Neural cell (in vitro differentiated cells): Measurements from ENCODE around the gene TGFA. TPM values are rescaled to one million over a fixed set of nuclear protein-coding genes. Genes with fewer than 3 reads are reported as not detected.

Experiments
- H2AFZ ChIP-seq: fragments of 200-600, 300-800 bp; sonication (generic), shearing (Covaris generic); 2 replicates; pipeline ENCODE4 v1.6.0; 2014; ENCODE audit warnings: low read depth, mild to moderate bottlenecking, antibody characterized with exemption, low read length, moderate library complexity
- H3F3A ChIP-seq: fragments of 200-600 bp; shearing (Covaris generic); 2 replicates; pipeline ENCODE4 v1.6.1; 2016; ENCODE audit warnings: mild to moderate bottlenecking, moderate library complexity, mixed read lengths, antibody characterized with exemption, low read length; ENCODE audit not compliant: insufficient read depth, poor library complexity, severe bottlenecking
- H3K27ac ChIP-seq: fragments of 200-600, 300-800 bp; sonication (generic), shearing (Covaris generic); 2 replicates; pipeline ENCODE4 v1.5.1; 2014; ENCODE audit warnings: mild to moderate bottlenecking, low read length, moderate library complexity
- H3K27me3 ChIP-seq: fragments of 300-800, 200-600 bp; sonication (generic), shearing (Covaris generic); 2 replicates; pipeline ENCODE4 v1.6.0; 2014; ENCODE audit warnings: mild to moderate bottlenecking, low read depth, low read length, moderate library complexity; ENCODE audit not compliant: insufficient read depth
- H3K36me3 ChIP-seq: fragments of 300-800, 200-600 bp; sonication (generic), shearing (Covaris generic); 2 replicates; pipeline ENCODE4 v1.5.1; 2014; ENCODE audit warnings: mild to moderate bottlenecking, antibody characterized with exemption, low read length, moderate library complexity; ENCODE audit not compliant: insufficient read depth
- H3K4me2 ChIP-seq: fragments of 300-800, 200-600 bp; sonication (generic), shearing (Covaris generic); 2 replicates; pipeline ENCODE4 v1.6.0; 2014; ENCODE audit warnings: mild to moderate bottlenecking, low read length
- H3K4me3 ChIP-seq: fragments of 300-800, 200-600 bp; sonication (generic), shearing (Covaris generic); 2 replicates; pipeline ENCODE4 v1.5.1; 2014; ENCODE audit warnings: mild to moderate bottlenecking, low read length, moderate library complexity
- H3K79me2 ChIP-seq: fragments of 200-600 bp; shearing (Covaris generic); replicated peaks from 2 replicates; pipeline ENCODE4 v1.6.0; 2014; ENCODE audit warnings: mild to moderate bottlenecking, low read length, moderate library complexity; ENCODE audit not compliant: insufficient read depth
- H3K9ac ChIP-seq: fragments of 300-800, 200-600 bp; sonication (generic), shearing (Covaris generic); 2 replicates; pipeline ENCODE4 v1.6.1; 2016; ENCODE audit warnings: mild to moderate bottlenecking, low read length, mixed read lengths
- H3K9me2 ChIP-seq: fragments of 200-600 bp; shearing (Covaris generic); 2 replicates; pipeline ENCODE4 v1.6.1; 2016; ENCODE audit warnings: mild to moderate bottlenecking, low read length, mixed read lengths; ENCODE audit not compliant: insufficient read depth
- H3K9me3 ChIP-seq: fragments of 200-600, 300-800 bp; sonication (generic), shearing (Covaris generic); 2 replicates; pipeline ENCODE4 v1.6.1; 2016; ENCODE audit warnings: mild to moderate bottlenecking, mixed run types, low read length, moderate library complexity, mixed read lengths
- H4K20me1 ChIP-seq: fragments of 200-600 bp; shearing (Covaris generic); 2 replicates; pipeline ENCODE4 v1.6.1; 2016; ENCODE audit warnings: mild to moderate bottlenecking, mixed run types; ENCODE audit not compliant: insufficient read depth
- CTCF ChIP-seq: fragments of 450-650 bp; IDR thresholded peaks from 2 replicates; pipeline ENCODE4 v1.5.1; 2014; ENCODE audit warnings: antibody characterized with exemption, mild to moderate bottlenecking, moderate library complexity; ENCODE audit not compliant: poor library complexity, severe bottlenecking
- EP300 ChIP-seq: fragments of 450-650 bp; conservative IDR thresholded peaks from 2 replicates; pipeline ENCODE4 v1.6.1; 2014; ENCODE audit warnings: antibody characterized with exemption, mild to moderate bottlenecking, moderate library complexity; ENCODE audit not compliant: poor library complexity, severe bottlenecking
- EZH2 ChIP-seq: fragments of 200-600, 300-800 bp; shearing (Covaris generic), sonication (generic); IDR thresholded peaks from 2 replicates; pipeline ENCODE4 v1.6.1; 2014; ENCODE audit warnings: antibody characterized with exemption, low read length, borderline replicate concordance, mild to moderate bottlenecking; ENCODE audit not compliant: insufficient read depth, poor library complexity, severe bottlenecking
- MXI1 ChIP-seq: fragments of 450-650 bp; conservative IDR thresholded peaks from 2 replicates; pipeline ENCODE4 v1.6.1; 2014; ENCODE audit warnings: antibody characterized with exemption, mild to moderate bottlenecking; ENCODE audit not compliant: poor library complexity, severe bottlenecking
- POLR2AphosphoS5 ChIP-seq: IDR thresholded peaks from 2 replicates; pipeline ENCODE4 v1.6.1; 2012
- RAD21 ChIP-seq: fragments of 450-650 bp; conservative IDR thresholded peaks from 2 replicates; pipeline ENCODE4 v1.6.1; 2014; ENCODE audit warnings: antibody characterized with exemption, mild to moderate bottlenecking, moderate library complexity
- REST ChIP-seq: IDR thresholded peaks from 2 replicates; pipeline ENCODE4 v1.6.1; 2012; ENCODE audit warnings: borderline replicate concordance
- SMC3 ChIP-seq: fragments of 450-650 bp; conservative IDR thresholded peaks from 2 replicates; pipeline ENCODE4 v1.6.1; 2014; ENCODE audit warnings: antibody characterized with exemption, mild to moderate bottlenecking, moderate library complexity; ENCODE audit not compliant: poor library complexity
- TAF1 ChIP-seq: IDR thresholded peaks from 2 replicates; pipeline ENCODE4 v1.6.1; 2012; ENCODE audit warnings: low read depth
- polyA plus RNA-seq: library from polyadenylated mRNA; depleted of rRNA; stranded (reverse); fragments of >200 nt; gene quantifications from 2 replicates; pipeline ENCODE4 v1.2.3, GENCODE V29; 2014

Gene TGFA
- polyA plus RNA-seq, 1 donor from 2014 or later = 0.85 TPM

- H3K4me2 ChIP-seq = no peak overlapping the region
- TF ChIP-seq POLR2AphosphoS5 (no peak), MXI1 (no peak), CTCF (no peak), EP300 (no peak), EZH2 (no peak), REST (no peak), RAD21 (no peak), TAF1 (no peak), SMC3 (no peak)
- no peak overlapping the region for H3K9ac ChIP-seq
- H3K9me2 ChIP-seq = no peaks in the 10 kb centered on the region
- H3K27ac ChIP-seq = no peak overlapping the region
- H3K27me3 ChIP-seq = no peaks in the 10 kb centered on the region
- no peaks in the 10 kb centered on the region for H3K36me3 ChIP-seq
- no peak overlapping the region for H2AFZ ChIP-seq
- H3F3A ChIP-seq = no peaks in the 10 kb centered on the region
- no peaks in the 10 kb centered on the region for H4K20me1 ChIP-seq
- no peaks in the 10 kb centered on the region for H3K9me3 ChIP-seq
- no peaks in the 10 kb centered on the region for H3K79me2 ChIP-seq
- H3K4me3 ChIP-seq = no peak overlapping the region
Observed at GRCh38 chr2:70418514-70418913, 135.1 kb downstream of the TGFA start.

GRCh38 chr2:70417011-70417410, 136.6 kb downstream of the TGFA start:
- Histone ChIP-seq H3K9ac (no peak overlapping the region), H3K9me3 (no peaks in the 10 kb centered on the region), H3F3A (no peaks in the 10 kb centered on the region), H3K36me3 (no peaks in the 10 kb centered on the region), H3K79me2 (no peaks in the 10 kb centered on the region), H3K27ac (no peak overlapping the region), H3K4me3 (no peak overlapping the region), H4K20me1 (no peaks in the 10 kb centered on the region), H3K4me2 (no peak overlapping the region), H3K27me3 (no peaks in the 10 kb centered on the region), H3K9me2 (no peaks in the 10 kb centered on the region), H2AFZ (no peak overlapping the region)
- no peak for TF ChIP-seq TAF1
- TF ChIP-seq EZH2 = no peak
- no peak for TF ChIP-seq REST
- no peak for TF ChIP-seq CTCF
- TF ChIP-seq POLR2AphosphoS5 = no peak
